VCaP (cell line): ENCODE measurements around the gene HES6.

ENCODE experiments used
- H3K27ac ChIP-seq: fragments of 450-650 bp; 2 replicates; pipeline ENCODE4 v1.5.1; 2017
- TF ChIP-seq, protein P1 (sequence below): fragments of 450-650 bp; conservative IDR thresholded peaks from 2 replicates; pipeline ENCODE4 v1.5.1; 2017; ENCODE audit warnings: mild to moderate bottlenecking, moderate library complexity

Gene HES6

DNA sequence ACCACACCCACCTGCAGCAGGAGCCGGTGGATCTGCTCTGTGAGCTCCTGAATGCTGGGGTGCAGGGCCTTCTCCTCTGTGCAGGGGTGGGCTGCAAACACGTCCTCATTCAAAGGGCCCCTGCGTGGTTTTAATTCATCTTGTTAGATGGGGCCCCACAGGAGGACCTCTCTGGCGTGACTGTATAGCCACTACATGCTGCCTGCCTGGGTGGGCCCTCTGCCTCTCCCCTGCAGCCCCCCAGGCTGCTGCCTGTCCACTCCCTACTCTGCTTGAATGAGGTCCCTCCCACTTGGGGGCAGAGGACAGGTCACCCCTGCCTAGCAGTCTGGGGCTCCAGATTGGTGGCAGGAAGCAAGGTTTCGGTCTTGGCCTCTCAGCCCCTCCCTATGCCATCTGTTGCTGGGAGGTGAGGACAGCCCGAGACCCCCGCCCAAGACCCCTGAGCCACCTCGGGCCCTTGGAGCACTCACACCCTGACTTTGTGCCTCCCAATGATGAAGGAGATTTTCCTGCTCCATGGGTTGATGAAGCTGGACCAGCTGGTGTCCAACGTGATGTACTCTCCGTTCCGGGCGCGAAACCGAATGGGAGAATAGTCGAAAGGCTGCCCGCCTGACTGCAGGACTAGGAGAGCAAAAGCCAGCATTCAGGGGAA, 22.0 kb upstream of the HES6 start:
- TF ChIP-seq, protein P1, sequence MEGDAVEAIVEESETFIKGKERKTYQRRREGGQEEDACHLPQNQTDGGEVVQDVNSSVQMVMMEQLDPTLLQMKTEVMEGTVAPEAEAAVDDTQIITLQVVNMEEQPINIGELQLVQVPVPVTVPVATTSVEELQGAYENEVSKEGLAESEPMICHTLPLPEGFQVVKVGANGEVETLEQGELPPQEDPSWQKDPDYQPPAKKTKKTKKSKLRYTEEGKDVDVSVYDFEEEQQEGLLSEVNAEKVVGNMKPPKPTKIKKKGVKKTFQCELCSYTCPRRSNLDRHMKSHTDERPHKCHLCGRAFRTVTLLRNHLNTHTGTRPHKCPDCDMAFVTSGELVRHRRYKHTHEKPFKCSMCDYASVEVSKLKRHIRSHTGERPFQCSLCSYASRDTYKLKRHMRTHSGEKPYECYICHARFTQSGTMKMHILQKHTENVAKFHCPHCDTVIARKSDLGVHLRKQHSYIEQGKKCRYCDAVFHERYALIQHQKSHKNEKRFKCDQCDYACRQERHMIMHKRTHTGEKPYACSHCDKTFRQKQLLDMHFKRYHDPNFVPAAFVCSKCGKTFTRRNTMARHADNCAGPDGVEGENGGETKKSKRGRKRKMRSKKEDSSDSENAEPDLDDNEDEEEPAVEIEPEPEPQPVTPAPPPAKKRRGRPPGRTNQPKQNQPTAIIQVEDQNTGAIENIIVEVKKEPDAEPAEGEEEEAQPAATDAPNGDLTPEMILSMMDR, result no peak

DNA sequence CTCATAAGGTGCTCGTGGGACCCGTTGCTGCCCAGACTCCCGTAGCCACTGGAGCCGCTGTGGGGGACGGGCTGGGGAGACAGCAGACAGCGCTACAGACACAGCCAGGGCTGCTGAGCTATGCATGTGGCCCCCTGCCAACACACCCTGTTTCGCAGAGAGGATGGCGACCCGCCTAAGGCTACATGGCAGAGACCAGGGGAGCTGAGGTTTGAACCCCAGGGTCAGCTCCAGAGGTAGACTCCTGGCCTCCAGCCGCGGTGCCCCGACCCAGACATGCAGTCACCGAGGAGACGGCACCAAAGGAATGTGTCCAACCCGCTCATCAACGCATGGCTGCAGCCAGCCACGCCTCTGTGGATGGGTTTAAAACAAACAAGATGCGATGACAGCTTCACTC, 21.0 kb upstream of the HES6 start:
- H3K27ac ChIP-seq, result peak overlapping the region; percentile 85; the same call in 1 of the 2 replicates
- TF ChIP-seq, protein P1, result no peak

More for the DNA sequence above, 22.0 kb upstream of the HES6 start:
- peak overlapping the region; percentile 85 for H3K27ac ChIP-seq

GRCh38 chr2:238259061-238260020, 19.5 kb upstream of the HES6 start:
- peak overlapping the region; percentile 85; the same call in 1 of the 2 replicates for H3K27ac ChIP-seq
- TF ChIP-seq, protein P1, result peak; percentile 19; the same call in 1 of the 2 replicates

DNA sequence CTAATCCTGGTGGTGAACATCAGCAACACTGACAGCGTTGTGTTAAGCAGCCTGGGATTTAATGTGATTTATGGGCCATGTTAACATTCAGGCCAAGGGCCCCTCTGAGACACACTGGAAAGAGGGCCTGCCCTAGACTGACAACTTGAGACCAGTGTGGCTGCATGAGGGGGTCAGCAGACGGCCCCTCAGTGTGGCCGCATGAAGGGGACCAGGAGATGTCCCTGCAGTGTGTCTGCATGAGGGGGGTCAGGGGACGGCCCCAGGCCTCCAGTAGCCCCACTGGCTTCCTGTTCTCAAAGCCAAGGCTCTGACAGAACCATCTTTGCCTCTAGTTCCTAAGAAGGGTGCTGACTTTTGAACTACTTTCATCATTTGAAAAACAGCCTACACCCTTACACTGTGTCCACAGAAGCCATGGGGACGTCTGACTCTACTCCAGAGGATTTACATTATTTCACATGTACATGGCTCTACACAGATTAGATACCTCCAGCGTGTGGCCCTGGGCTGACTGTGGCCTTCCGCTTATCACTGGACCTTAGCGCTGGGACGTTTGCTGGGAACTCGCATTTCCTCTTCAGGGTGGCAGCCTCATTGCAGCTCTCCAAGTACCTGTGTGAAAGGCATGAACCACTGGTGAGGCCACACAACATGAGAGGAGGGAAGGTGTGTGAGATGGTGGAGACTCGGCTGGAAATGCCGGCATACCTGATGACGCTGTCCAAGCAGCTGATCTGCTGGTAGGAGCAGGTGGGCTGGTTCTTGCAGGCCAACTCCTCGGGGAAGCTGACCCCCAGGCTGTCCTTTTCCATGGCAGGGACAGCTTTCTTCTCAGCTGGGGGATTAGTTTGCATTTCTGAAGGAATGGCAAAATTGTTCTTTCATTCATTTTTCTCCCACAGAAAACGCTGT, 18.2 kb upstream of the HES6 start:
- TF ChIP-seq, protein P1, result no peak
- H3K27ac ChIP-seq, result peak overlapping the region; percentile 23; the same call in 1 of the 2 replicates

- no peak overlapping the region for H3K27ac ChIP-seq
- TF ChIP-seq, protein P1, result peak; percentile 99
Measured at GRCh38 chr2:238256594-238257104, 16.8 kb upstream of the HES6 start.

DNA sequence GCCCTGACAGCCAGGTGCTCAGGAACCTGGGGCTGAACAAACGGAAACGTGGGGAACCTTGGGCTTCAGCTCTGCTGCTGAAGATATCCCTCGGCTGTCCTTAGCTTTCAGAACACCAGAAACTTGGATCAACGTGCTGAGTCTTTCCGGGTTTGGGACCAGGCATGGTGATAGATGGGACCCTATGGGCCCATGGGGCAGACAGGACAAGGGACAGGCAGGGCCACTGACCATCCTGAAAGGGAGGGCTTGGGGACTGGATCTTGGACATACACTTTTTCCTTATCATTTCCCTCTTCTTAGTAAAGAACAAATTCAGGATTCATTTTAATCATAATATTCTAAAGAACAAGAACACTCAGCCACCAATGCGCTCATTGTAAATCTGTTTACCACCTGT, 16.3 kb upstream of the HES6 start:
- no peak overlapping the region for H3K27ac ChIP-seq
- TF ChIP-seq, protein P1, result no peak
